Measurements from ENCODE around the gene SPACA4.

Gene SPACA4

DNA sequence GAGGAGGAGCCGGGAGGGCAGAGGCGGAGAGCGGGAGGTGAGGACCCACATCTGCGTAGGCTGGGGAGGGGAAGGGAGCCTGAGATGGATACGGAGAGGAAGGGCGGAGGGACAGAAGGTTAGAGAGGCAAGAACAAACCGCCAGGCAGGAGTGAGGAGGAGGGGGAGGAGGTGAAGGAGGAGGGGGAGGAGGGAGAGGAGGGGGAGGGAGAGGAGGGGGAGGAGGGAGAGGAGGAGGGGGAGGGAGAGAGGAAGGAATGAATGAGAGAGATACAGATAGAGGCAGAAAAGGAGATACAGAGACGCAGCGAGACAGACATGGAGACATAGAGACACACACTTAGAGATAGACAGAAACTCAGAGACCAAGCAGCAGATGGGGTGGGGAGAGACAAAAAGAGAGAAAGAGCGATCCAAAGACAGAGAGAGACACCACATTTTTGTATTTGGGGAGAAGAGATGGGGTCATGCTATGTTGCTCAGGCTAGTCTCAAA is 40.2 kb downstream of the SPACA4 start:
- H2BK5ac ChIP-seq (ENCODE audit: low read depth, low read length, poor library complexity, severe bottlenecking), result no peak overlapping the region
- H2AK5ac ChIP-seq (ENCODE audit: low read length, severe bottlenecking), result peak overlapping the region; percentile 68
- no peak for DNase-seq
- no peak overlapping the region for H2AFZ ChIP-seq (ENCODE audit: low read depth, low read length)
- 44% methylated on average over 2 of the region's 10 CpGs for WGBS
- H4K91ac ChIP-seq (ENCODE audit: low read length), result no peak overlapping the region
- H3K4me1 ChIP-seq (ENCODE audit: control insufficient read depth, insufficient read depth, low read depth, low read length), result peaks cover 24% of the 10 kb centered on the region
- no peaks in the 10 kb centered on the region for H3K27me3 ChIP-seq (ENCODE audit: control insufficient read depth in 1 of 2, insufficient read depth in 1 of 2, low read length in 2 of 2)
- H4K8ac ChIP-seq (ENCODE audit: low read length), result no peak overlapping the region
- peak overlapping the region in 1 of 2 experiments; percentile 80 for H3K4me3 ChIP-seq (ENCODE audit: insufficient read depth in 1 of 2, low read depth in 1 of 2, low read length in 2 of 2)
- H2BK15ac ChIP-seq (ENCODE audit: low read depth, poor library complexity, severe bottlenecking), result no peak overlapping the region
- H3K9ac ChIP-seq (ENCODE audit: low read length), result peak overlapping the region; percentile 39
- no peaks in the 10 kb centered on the region for H3K36me3 ChIP-seq (ENCODE audit: control insufficient read depth in 1 of 2, insufficient read depth in 2 of 2, low read depth in 1 of 2, low read length in 2 of 2)
- no peak overlapping the region for H3K27ac ChIP-seq (ENCODE audit: low read length, poor library complexity, severe bottlenecking)
- no peaks in the 10 kb centered on the region for H3K9me3 ChIP-seq (ENCODE audit: control insufficient read depth, low read length)
- H3K4ac ChIP-seq (ENCODE audit: low read depth in 1 of 2, low read length in 2 of 2), result peak overlapping the region in 1 of 2 experiments; percentile 79
- H2BK12ac ChIP-seq (ENCODE audit: low read length in 2 of 2), result peak overlapping the region in 1 of 2 experiments; percentile 77
- no peak overlapping the region for H3K14ac ChIP-seq (ENCODE audit: low read length in 2 of 2)
- peak overlapping the region; percentile 89 for H3K4me2 ChIP-seq (ENCODE audit: low read length, poor library complexity, severe bottlenecking)
- H3K23ac ChIP-seq (ENCODE audit: low read length in 2 of 2), result no peak overlapping the region
- no peaks in the 10 kb centered on the region for H3K79me1 ChIP-seq (replicated peaks; ENCODE audit: low read length, poor library complexity, severe bottlenecking)
- no peak overlapping the region for H2BK120ac ChIP-seq (ENCODE audit: low read depth, low read length)
- peak overlapping the region in 1 of 2 experiments; percentile 46 for H3K18ac ChIP-seq (ENCODE audit: low read depth in 1 of 2, low read length in 2 of 2)

- no peak overlapping the region for H3K18ac ChIP-seq (ENCODE audit: low read depth in 1 of 2, low read length in 2 of 2)
- H3K4ac ChIP-seq (ENCODE audit: low read depth in 1 of 2, low read length in 2 of 2), result no peak overlapping the region
- no peak overlapping the region for H3K27ac ChIP-seq (ENCODE audit: low read length, poor library complexity, severe bottlenecking)
- no peak for DNase-seq
- H3K36me3 ChIP-seq (ENCODE audit: control insufficient read depth in 1 of 2, insufficient read depth in 2 of 2, low read depth in 1 of 2, low read length in 2 of 2), result no peaks in the 10 kb centered on the region
- no peak overlapping the region for H2BK120ac ChIP-seq (ENCODE audit: low read depth, low read length)
- no peak overlapping the region for H3K14ac ChIP-seq (ENCODE audit: low read length in 2 of 2)
- H4K91ac ChIP-seq (ENCODE audit: low read length), result no peak overlapping the region
- H2BK15ac ChIP-seq (ENCODE audit: low read depth, poor library complexity, severe bottlenecking), result no peak overlapping the region
- H3K9ac ChIP-seq (ENCODE audit: low read length), result no peak overlapping the region
- H2AK5ac ChIP-seq (ENCODE audit: low read length, severe bottlenecking), result no peak overlapping the region
- no peak overlapping the region for H2AFZ ChIP-seq (ENCODE audit: low read depth, low read length)
- H4K8ac ChIP-seq (ENCODE audit: low read length), result no peak overlapping the region
- H3K27me3 ChIP-seq (ENCODE audit: control insufficient read depth in 1 of 2, insufficient read depth in 1 of 2, low read length in 2 of 2), result no peaks in the 10 kb centered on the region
- H3K4me3 ChIP-seq (ENCODE audit: insufficient read depth in 1 of 2, low read depth in 1 of 2, low read length in 2 of 2), result no peak overlapping the region
- 77% methylated on average over 2 of the region's 2 CpGs for WGBS
- no peak overlapping the region for H2BK5ac ChIP-seq (ENCODE audit: low read depth, low read length, poor library complexity, severe bottlenecking)
- H3K23ac ChIP-seq (ENCODE audit: low read length in 2 of 2), result no peak overlapping the region
- H2BK12ac ChIP-seq (ENCODE audit: low read length in 2 of 2), result no peak overlapping the region
- no peak overlapping the region for H3K4me2 ChIP-seq (ENCODE audit: low read length, poor library complexity, severe bottlenecking)
- no peaks in the 10 kb centered on the region for H3K9me3 ChIP-seq (ENCODE audit: control insufficient read depth, low read length)
- H3K79me1 ChIP-seq (replicated peaks; ENCODE audit: low read length, poor library complexity, severe bottlenecking), result no peaks in the 10 kb centered on the region
- peaks cover 26% of the 10 kb centered on the region for H3K4me1 ChIP-seq (ENCODE audit: control insufficient read depth, insufficient read depth, low read depth, low read length)
Measured at GRCh38 chr19:48648134-48648533, 41.6 kb downstream of the SPACA4 start.

DNA sequence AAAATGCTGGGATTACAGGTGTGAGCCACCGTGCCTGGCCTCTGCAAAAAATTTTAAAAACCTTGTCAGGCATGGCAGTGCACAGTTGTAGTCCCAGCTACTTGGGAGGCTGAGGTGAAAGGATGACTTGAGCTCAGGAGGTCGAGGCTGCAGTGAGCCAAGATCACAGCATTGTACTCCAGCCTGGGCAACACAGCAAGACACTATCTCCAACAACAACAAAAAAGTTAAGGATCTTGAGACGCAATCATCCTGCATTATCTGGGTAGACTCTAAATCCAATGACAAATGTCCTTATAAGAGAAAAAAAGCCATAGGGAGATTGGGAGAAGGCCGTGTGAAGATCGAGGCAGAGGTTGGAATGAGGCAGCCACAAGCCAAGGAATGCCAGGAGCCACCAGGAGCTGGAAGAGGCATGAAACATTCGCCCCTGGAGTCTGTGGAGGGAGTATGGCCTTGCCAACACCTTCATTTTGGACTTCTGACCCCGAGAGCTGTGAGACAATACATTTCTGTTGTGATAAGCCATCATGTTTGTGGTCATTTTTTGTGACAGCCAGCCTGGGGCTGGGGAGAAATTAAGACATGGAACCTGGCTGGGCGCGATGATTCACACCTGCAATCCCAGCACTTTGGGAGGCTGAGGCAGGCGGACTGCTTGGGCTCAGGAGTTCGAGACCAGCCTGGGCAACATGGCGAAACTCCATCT is 44.6 kb downstream of the SPACA4 start:
- H3K79me1 ChIP-seq (replicated peaks; ENCODE audit: low read length, poor library complexity, severe bottlenecking), result no peaks in the 10 kb centered on the region
- no peak for DNase-seq
- no peak overlapping the region for H3K4me2 ChIP-seq (ENCODE audit: low read length, poor library complexity, severe bottlenecking)
- no peak overlapping the region for H2AK5ac ChIP-seq (ENCODE audit: low read length, severe bottlenecking)
- no peak overlapping the region for H3K9ac ChIP-seq (ENCODE audit: low read length)
- H3K4me1 ChIP-seq (ENCODE audit: control insufficient read depth, insufficient read depth, low read depth, low read length), result peaks cover 16% of the 10 kb centered on the region
- no peak overlapping the region for H2BK5ac ChIP-seq (ENCODE audit: low read depth, low read length, poor library complexity, severe bottlenecking)
- H3K9me3 ChIP-seq (ENCODE audit: control insufficient read depth, low read length), result no peaks in the 10 kb centered on the region
- H3K36me3 ChIP-seq (ENCODE audit: control insufficient read depth in 1 of 2, insufficient read depth in 2 of 2, low read depth in 1 of 2, low read length in 2 of 2), result no peaks in the 10 kb centered on the region
- no peak overlapping the region for H3K27ac ChIP-seq (ENCODE audit: low read length, poor library complexity, severe bottlenecking)
- no peak overlapping the region for H3K14ac ChIP-seq (ENCODE audit: low read length in 2 of 2)
- H3K18ac ChIP-seq (ENCODE audit: low read depth in 1 of 2, low read length in 2 of 2), result peak overlapping the region in 1 of 2 experiments; percentile 12
- no peak overlapping the region for H4K8ac ChIP-seq (ENCODE audit: low read length)
- 84% methylated on average over 9 of the region's 12 CpGs for WGBS
- no peak overlapping the region for H2AFZ ChIP-seq (ENCODE audit: low read depth, low read length)
- no peak overlapping the region for H3K4me3 ChIP-seq (ENCODE audit: insufficient read depth in 1 of 2, low read depth in 1 of 2, low read length in 2 of 2)
- H3K4ac ChIP-seq (ENCODE audit: low read depth in 1 of 2, low read length in 2 of 2), result no peak overlapping the region
- no peak overlapping the region for H3K23ac ChIP-seq (ENCODE audit: low read length in 2 of 2)
- H2BK12ac ChIP-seq (ENCODE audit: low read length in 2 of 2), result peak overlapping the region in 1 of 2 experiments; percentile 63
- peaks cover 0 to 3% of the 10 kb centered on the region in 2 experiments for H3K27me3 ChIP-seq (ENCODE audit: control insufficient read depth in 1 of 2, insufficient read depth in 1 of 2, low read length in 2 of 2)
- no peak overlapping the region for H2BK15ac ChIP-seq (ENCODE audit: low read depth, poor library complexity, severe bottlenecking)
- H2BK120ac ChIP-seq (ENCODE audit: low read depth, low read length), result no peak overlapping the region
- no peak overlapping the region for H4K91ac ChIP-seq (ENCODE audit: low read length)

GRCh38 chr19:48651683-48652048 is 45.1 kb downstream of the SPACA4 start:
- no peak overlapping the region for H3K27ac ChIP-seq (ENCODE audit: low read length, poor library complexity, severe bottlenecking)
- no peak overlapping the region for H2BK12ac ChIP-seq (ENCODE audit: low read length in 2 of 2)
- no peaks in the 10 kb centered on the region for H3K36me3 ChIP-seq (ENCODE audit: control insufficient read depth in 1 of 2, insufficient read depth in 2 of 2, low read depth in 1 of 2, low read length in 2 of 2)
- H3K79me1 ChIP-seq (replicated peaks; ENCODE audit: low read length, poor library complexity, severe bottlenecking), result no peaks in the 10 kb centered on the region
- no peaks in the 10 kb centered on the region for H3K9me3 ChIP-seq (ENCODE audit: control insufficient read depth, low read length)
- H3K4me1 ChIP-seq (ENCODE audit: control insufficient read depth, insufficient read depth, low read depth, low read length), result peaks cover 17% of the 10 kb centered on the region
- H3K23ac ChIP-seq (ENCODE audit: low read length in 2 of 2), result no peak overlapping the region
- no peak overlapping the region for H2BK5ac ChIP-seq (ENCODE audit: low read depth, low read length, poor library complexity, severe bottlenecking)
- H2AFZ ChIP-seq (ENCODE audit: low read depth, low read length), result no peak overlapping the region
- no peak overlapping the region for H3K4me2 ChIP-seq (ENCODE audit: low read length, poor library complexity, severe bottlenecking)
- no peak overlapping the region for H2BK15ac ChIP-seq (ENCODE audit: low read depth, poor library complexity, severe bottlenecking)
- no peak overlapping the region for H2AK5ac ChIP-seq (ENCODE audit: low read length, severe bottlenecking)
- H3K9ac ChIP-seq (ENCODE audit: low read length), result no peak overlapping the region
- no peak overlapping the region for H3K18ac ChIP-seq (ENCODE audit: low read depth in 1 of 2, low read length in 2 of 2)
- no peak overlapping the region for H2BK120ac ChIP-seq (ENCODE audit: low read depth, low read length)
- WGBS, result 89% methylated on average over 5 of the region's 5 CpGs
- DNase-seq, result no peak
- H4K8ac ChIP-seq (ENCODE audit: low read length), result peak overlapping the region; percentile 7
- H4K91ac ChIP-seq (ENCODE audit: low read length), result no peak overlapping the region
- H3K27me3 ChIP-seq (ENCODE audit: control insufficient read depth in 1 of 2, insufficient read depth in 1 of 2, low read length in 2 of 2), result peaks cover 0 to 3% of the 10 kb centered on the region in 2 experiments
- no peak overlapping the region for H3K4ac ChIP-seq (ENCODE audit: low read depth in 1 of 2, low read length in 2 of 2)
- no peak overlapping the region for H3K14ac ChIP-seq (ENCODE audit: low read length in 2 of 2)
- H3K4me3 ChIP-seq (ENCODE audit: insufficient read depth in 1 of 2, low read depth in 1 of 2, low read length in 2 of 2), result no peak overlapping the region
